SK-N-SH treated with all-trans-retinoic acid at 6 μM for 48 hours (cell line): Measurements from ENCODE around the gene ESR2.

Experiments used
- ATAC-seq: fragments of 200-7000 bp; cut with Tn5 transposase; 3 replicates; pipeline ENCODE4 v1.9.1; 2020; ENCODE audit warnings: mild to moderate bottlenecking, moderate library complexity
- BACH2 ChIP-seq: fragments of 250-450 bp; sonication (Bioruptor Pico); IDR thresholded peaks from 2 replicates; pipeline ENCODE4 v1.9.0; 2021; ENCODE audit warnings: mild to moderate bottlenecking, borderline replicate concordance
- CSDC2 ChIP-seq: fragments of 250-450 bp; sonication (Bioruptor Pico); IDR thresholded peaks from 2 replicates; pipeline ENCODE4 v1.5.0; 2020; ENCODE audit warnings: mild to moderate bottlenecking, moderate library complexity
- ESRRG ChIP-seq: fragments of 250-450 bp; sonication (Bioruptor Pico); IDR thresholded peaks from 2 replicates; pipeline ENCODE4 v1.6.1; 2021; ENCODE audit warnings: mild to moderate bottlenecking
- GLIS3 ChIP-seq: fragments of 250-450 bp; sonication (Bioruptor Pico); IDR thresholded peaks from 2 replicates; pipeline ENCODE4 v1.5.0; 2020; ENCODE audit warnings: mild to moderate bottlenecking, moderate library complexity
- ISL1 ChIP-seq: fragments of 250-450 bp; sonication (Bioruptor Pico); IDR thresholded peaks from 2 replicates; pipeline ENCODE4 v2.1.2; 2022; ENCODE audit warnings: mild to moderate bottlenecking, moderate library complexity
- OSR1 ChIP-seq: fragments of 250-450 bp; sonication (Bioruptor Pico); IDR thresholded peaks from 2 replicates; pipeline ENCODE4 v1.8.0; 2022; ENCODE audit warnings: moderate library complexity, mild to moderate bottlenecking, inconsistent platforms
- PPARA ChIP-seq: fragments of 250-450 bp; sonication (Bioruptor Pico); IDR thresholded peaks from 2 replicates; pipeline ENCODE4 v1.5.0; 2020; ENCODE audit warnings: mild to moderate bottlenecking, borderline replicate concordance
- RARB ChIP-seq: fragments of 250-450 bp; sonication (Bioruptor Pico); IDR thresholded peaks from 2 replicates; pipeline ENCODE4 v1.8.0; 2021; ENCODE audit warnings: mild to moderate bottlenecking, moderate library complexity
- TCF4 ChIP-seq: fragments of 250-450 bp; sonication (Bioruptor Pico); IDR thresholded peaks from 2 replicates; pipeline ENCODE4 v1.8.0; 2021; ENCODE audit warnings: mild to moderate bottlenecking, moderate library complexity, borderline replicate concordance
- TOX ChIP-seq: fragments of 250-450 bp; sonication (Bioruptor Pico); IDR thresholded peaks from 2 replicates; pipeline ENCODE4 v1.8.0; 2021; ENCODE audit warnings: mild to moderate bottlenecking, moderate library complexity, borderline replicate concordance
- ZC3H10 ChIP-seq: fragments of 250-450 bp; sonication (Bioruptor Pico); IDR thresholded peaks from 2 replicates; pipeline ENCODE4 v1.5.1; 2021; ENCODE audit warnings: mild to moderate bottlenecking, moderate library complexity
- ZFP3 ChIP-seq: fragments of 250-450 bp; sonication (Bioruptor Pico); IDR thresholded peaks from 2 replicates; pipeline ENCODE4 v1.5.0; 2020; ENCODE audit warnings: mild to moderate bottlenecking, moderate library complexity
- ZNF565 ChIP-seq: fragments of 450-650 bp; formaldehyde crosslinking; conservative IDR thresholded peaks from 2 replicates; pipeline ENCODE4 v1.5.0; 2020; ENCODE audit warnings: low read depth, mild to moderate bottlenecking, moderate library complexity
- ZNF70 ChIP-seq: fragments of 450-650 bp; formaldehyde crosslinking; IDR thresholded peaks from 2 replicates; pipeline ENCODE4 v1.5.0; 2020; ENCODE audit warnings: mild to moderate bottlenecking, moderate library complexity
- TF ChIP-seq, protein P1 (sequence below): fragments of 250-450 bp; sonication (Bioruptor Pico); IDR thresholded peaks from 2 replicates; pipeline ENCODE4 v1.5.0; 2020; ENCODE audit warnings: mild to moderate bottlenecking, moderate library complexity
- TF ChIP-seq, protein P2 (sequence below): fragments of 250-450 bp; sonication (Bioruptor Pico); IDR thresholded peaks from 2 replicates; pipeline ENCODE4 v1.8.0; 2021; ENCODE audit warnings: low read depth, mild to moderate bottlenecking, moderate library complexity, borderline replicate concordance
- TF ChIP-seq, protein P3 (sequence below): fragments of 250-450 bp; sonication (Bioruptor Pico); IDR thresholded peaks from 2 replicates; pipeline ENCODE4 v1.8.0; 2020; ENCODE audit warnings: mild to moderate bottlenecking, moderate library complexity, borderline replicate concordance

ESR2 gene

DNA sequence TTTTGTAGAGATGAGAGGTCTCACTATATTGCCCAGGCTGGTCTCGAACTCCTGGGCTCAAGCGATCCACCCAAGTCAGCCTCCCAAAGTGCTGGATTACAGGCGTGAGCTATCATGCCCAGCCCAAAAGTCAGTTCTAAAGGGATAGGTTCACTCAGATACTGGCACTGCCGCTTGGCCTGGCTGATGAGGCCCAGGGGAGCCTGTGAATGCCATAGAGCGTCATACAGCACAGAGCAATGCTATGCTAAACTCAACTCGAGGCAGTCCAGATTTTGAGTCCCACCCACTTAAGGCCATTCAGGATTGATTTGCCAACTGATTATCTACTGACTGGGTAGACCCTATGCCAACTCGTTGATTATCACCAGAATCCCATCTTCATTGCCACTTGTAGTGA lies 179.4 kb downstream of the ESR2 start:
- ATAC-seq: no peak

DNA sequence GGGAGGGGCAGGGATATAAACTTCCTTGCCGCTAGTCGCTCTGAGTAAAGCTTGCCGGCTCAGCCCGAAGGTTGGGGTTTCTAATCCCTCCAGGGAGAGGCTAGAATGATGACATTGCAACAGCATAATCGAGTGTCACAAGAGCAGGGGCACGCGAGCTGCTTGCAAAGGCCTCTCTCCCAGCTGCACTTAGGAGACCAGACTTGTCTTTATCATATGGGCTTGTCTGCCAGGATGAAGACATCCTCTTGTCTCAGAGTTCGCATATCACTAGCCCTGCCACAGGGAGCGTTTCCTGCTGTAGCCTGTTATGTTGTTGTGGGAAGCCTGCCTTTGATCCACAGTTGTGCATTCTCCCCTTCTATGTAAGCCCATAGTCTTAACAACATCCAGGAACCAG lies 180.0 kb downstream of the ESR2 start:
- TF ChIP-seq OSR1 (CRISPR knock-in tag) (no peak), CSDC2 (no peak), ZC3H10 (CRISPR knock-in tag) (no peak), ZFP3 (CRISPR knock-in tag) (no peak), TCF4 (CRISPR knock-in tag) (no peak), ISL1 (CRISPR knock-in tag) (no peak), RARB (CRISPR knock-in tag) (no peak), ZNF565 (CRISPR knock-in tag) (no peak)
- TF ChIP-seq, protein P1, sequence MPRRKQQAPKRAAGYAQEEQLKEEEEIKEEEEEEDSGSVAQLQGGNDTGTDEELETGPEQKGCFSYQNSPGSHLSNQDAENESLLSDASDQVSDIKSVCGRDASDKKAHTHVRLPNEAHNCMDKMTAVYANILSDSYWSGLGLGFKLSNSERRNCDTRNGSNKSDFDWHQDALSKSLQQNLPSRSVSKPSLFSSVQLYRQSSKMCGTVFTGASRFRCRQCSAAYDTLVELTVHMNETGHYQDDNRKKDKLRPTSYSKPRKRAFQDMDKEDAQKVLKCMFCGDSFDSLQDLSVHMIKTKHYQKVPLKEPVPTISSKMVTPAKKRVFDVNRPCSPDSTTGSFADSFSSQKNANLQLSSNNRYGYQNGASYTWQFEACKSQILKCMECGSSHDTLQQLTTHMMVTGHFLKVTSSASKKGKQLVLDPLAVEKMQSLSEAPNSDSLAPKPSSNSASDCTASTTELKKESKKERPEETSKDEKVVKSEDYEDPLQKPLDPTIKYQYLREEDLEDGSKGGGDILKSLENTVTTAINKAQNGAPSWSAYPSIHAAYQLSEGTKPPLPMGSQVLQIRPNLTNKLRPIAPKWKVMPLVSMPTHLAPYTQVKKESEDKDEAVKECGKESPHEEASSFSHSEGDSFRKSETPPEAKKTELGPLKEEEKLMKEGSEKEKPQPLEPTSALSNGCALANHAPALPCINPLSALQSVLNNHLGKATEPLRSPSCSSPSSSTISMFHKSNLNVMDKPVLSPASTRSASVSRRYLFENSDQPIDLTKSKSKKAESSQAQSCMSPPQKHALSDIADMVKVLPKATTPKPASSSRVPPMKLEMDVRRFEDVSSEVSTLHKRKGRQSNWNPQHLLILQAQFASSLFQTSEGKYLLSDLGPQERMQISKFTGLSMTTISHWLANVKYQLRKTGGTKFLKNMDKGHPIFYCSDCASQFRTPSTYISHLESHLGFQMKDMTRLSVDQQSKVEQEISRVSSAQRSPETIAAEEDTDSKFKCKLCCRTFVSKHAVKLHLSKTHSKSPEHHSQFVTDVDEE (CRISPR knock-in tag): no peak
- TF ChIP-seq, protein P2, sequence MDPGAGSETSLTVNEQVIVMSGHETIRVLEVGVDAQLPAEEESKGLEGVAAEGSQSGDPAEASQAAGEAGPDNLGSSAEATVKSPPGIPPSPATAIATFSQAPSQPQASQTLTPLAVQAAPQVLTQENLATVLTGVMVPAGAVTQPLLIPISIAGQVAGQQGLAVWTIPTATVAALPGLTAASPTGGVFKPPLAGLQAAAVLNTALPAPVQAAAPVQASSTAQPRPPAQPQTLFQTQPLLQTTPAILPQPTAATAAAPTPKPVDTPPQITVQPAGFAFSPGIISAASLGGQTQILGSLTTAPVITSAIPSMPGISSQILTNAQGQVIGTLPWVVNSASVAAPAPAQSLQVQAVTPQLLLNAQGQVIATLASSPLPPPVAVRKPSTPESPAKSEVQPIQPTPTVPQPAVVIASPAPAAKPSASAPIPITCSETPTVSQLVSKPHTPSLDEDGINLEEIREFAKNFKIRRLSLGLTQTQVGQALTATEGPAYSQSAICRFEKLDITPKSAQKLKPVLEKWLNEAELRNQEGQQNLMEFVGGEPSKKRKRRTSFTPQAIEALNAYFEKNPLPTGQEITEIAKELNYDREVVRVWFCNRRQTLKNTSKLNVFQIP (CRISPR knock-in tag): no peak
- TF ChIP-seq, protein P3, sequence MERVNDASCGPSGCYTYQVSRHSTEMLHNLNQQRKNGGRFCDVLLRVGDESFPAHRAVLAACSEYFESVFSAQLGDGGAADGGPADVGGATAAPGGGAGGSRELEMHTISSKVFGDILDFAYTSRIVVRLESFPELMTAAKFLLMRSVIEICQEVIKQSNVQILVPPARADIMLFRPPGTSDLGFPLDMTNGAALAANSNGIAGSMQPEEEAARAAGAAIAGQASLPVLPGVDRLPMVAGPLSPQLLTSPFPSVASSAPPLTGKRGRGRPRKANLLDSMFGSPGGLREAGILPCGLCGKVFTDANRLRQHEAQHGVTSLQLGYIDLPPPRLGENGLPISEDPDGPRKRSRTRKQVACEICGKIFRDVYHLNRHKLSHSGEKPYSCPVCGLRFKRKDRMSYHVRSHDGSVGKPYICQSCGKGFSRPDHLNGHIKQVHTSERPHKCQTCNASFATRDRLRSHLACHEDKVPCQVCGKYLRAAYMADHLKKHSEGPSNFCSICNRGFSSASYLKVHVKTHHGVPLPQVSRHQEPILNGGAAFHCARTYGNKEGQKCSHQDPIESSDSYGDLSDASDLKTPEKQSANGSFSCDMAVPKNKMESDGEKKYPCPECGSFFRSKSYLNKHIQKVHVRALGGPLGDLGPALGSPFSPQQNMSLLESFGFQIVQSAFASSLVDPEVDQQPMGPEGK: no peak
- ATAC-seq: no peak

More for the DNA sequence above, 179.4 kb downstream of the ESR2 start:
- TF ChIP-seq ZNF70: no peak
- TF ChIP-seq, protein P1 (CRISPR knock-in tag): no peak
- no peak for TF ChIP-seq RARB (CRISPR knock-in tag)

DNA sequence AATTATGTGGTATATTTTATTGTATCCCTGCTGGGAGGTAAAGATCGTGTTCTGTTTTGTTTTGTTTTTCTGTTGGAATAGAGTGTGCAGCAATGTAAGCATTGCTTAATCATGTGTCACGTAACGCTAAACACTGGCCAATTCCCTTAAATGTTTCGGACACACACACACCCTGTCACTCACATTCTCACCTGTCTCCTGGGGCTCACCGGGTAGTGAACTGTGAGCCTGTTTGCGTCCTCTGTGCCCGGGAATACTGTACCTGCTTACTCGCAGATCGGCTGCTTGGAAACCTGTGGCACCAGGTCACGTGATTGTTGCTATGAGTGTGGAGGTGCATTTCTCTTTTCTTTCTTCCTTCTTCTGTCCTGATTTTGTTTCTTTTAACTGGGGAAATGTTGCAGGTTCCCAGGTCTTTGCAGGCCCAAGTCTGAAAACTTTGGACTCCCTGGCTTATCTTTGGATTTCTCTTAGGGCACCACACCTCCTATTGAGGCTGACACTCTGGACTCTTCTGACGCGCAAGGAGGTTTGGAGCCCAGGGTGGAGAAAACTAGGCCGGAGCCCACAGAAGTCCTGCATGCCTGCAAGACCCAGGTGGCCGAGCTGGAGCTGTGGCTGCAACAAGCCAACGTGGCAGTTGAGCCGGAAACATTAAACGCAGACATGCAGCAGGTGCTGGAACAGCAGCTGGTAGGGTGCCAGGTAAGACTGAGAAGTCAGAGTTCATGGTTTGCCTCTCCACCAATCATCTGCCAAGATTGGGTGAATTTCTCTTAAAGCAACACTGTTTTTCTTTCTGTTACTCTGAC lies 181.1 kb downstream of the ESR2 start:
- no peak for ATAC-seq
- TF ChIP-seq, protein P3: no peak
- TF ChIP-seq BACH2 (CRISPR knock-in tag) (no peak), ISL1 (CRISPR knock-in tag) (no peak), PPARA (no peak)

DNA sequence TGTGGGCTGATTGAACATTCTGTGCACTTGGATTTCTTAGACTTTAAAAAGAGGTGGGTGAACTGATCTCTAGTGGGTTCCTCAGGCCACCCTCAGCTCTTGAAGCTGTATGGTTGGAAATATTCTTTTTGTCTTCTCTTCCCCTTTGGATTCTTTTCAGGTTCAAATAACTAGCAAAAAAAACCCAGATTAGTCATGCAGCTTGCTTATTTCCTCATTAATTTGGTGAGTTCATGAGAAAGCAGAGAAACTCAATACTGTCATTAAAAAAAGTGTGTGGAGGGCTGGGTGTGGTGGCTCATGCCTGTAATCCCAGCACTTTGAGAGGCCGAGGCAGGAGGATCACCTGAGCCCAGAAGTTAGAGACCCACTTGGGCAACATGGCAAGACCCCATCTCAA lies 183.4 kb downstream of the ESR2 start:
- ATAC-seq: no peak
- TF ChIP-seq OSR1 (CRISPR knock-in tag) (no peak), ZNF70 (no peak), TOX (CRISPR knock-in tag) (no peak), ZNF565 (CRISPR knock-in tag) (no peak), ISL1 (CRISPR knock-in tag) (no peak), PPARA (no peak), ESRRG (CRISPR knock-in tag) (no peak), ZFP3 (CRISPR knock-in tag) (no peak), GLIS3 (CRISPR knock-in tag) (no peak), ZC3H10 (CRISPR knock-in tag) (no peak)
- TF ChIP-seq, protein P3: no peak
- TF ChIP-seq, protein P2 (CRISPR knock-in tag): no peak
